ENCODE data around the gene ENDOG. TPM values are rescaled to one million over a fixed set of nuclear protein-coding genes. Genes with fewer than 3 reads are reported as not detected.

Gene ENDOG
- total RNA-seq, 2 donors from 2014 or later: 33.6 to 74.4 TPM

- Histone ChIP-seq H3K4me1 (peaks cover 0 to 18% of the 10 kb centered on the region in 2 donors), H3K4me3 (no peak overlapping the region), H3K9me3 (no peaks in the 10 kb centered on the region), H3K27ac (no peak overlapping the region), H3K36me3 (peaks cover 36% of the 10 kb centered on the region), H3K27me3 (no peaks in the 10 kb centered on the region)
- DNase-seq (ENCODE audit: low spot score): no peak
- no peak for TF ChIP-seq CTCF (IDR thresholded peaks at IDR 0.05)
Measured at GRCh38 chr9:128822407-128823042, 4.2 kb downstream of the ENDOG start.

GRCh38 chr9:128823362-128823902 is 5.1 kb downstream of the ENDOG start:
- no peaks in the 10 kb centered on the region for H3K27me3 ChIP-seq
- peaks cover 36% of the 10 kb centered on the region for H3K36me3 ChIP-seq
- no peaks in the 10 kb centered on the region for H3K9me3 ChIP-seq
- no peak for TF ChIP-seq CTCF (IDR thresholded peaks at IDR 0.05)
- no peak overlapping the region for H3K4me3 ChIP-seq
- peaks cover 0 to 19% of the 10 kb centered on the region in 2 donors for H3K4me1 ChIP-seq
- no peak for DNase-seq (ENCODE audit: low spot score)
- no peak overlapping the region for H3K27ac ChIP-seq

GRCh38 chr9:128823903-128824406 is 5.7 kb downstream of the ENDOG start:
- no peaks in the 10 kb centered on the region for H3K27me3 ChIP-seq
- H3K36me3 ChIP-seq: peaks cover 36% of the 10 kb centered on the region
- TF ChIP-seq CTCF (IDR thresholded peaks at IDR 0.05): no peak
- no peak overlapping the region for H3K27ac ChIP-seq
- peaks cover 0 to 22% of the 10 kb centered on the region in 2 donors for H3K4me1 ChIP-seq
- no peaks in the 10 kb centered on the region for H3K9me3 ChIP-seq
- H3K4me3 ChIP-seq: no peak overlapping the region
- no peak for DNase-seq (ENCODE audit: low spot score)

GRCh38 chr9:128824911-128825310 is 6.6 kb downstream of the ENDOG start:
- H3K27me3 ChIP-seq: no peaks in the 10 kb centered on the region
- no peak for DNase-seq (ENCODE audit: low spot score)
- peaks cover 36% of the 10 kb centered on the region for H3K36me3 ChIP-seq
- TF ChIP-seq CTCF (IDR thresholded peaks at IDR 0.05): no peak
- no peak overlapping the region for H3K4me3 ChIP-seq
- peaks cover 0 to 18% of the 10 kb centered on the region in 2 donors for H3K4me1 ChIP-seq
- H3K27ac ChIP-seq: no peak overlapping the region
- H3K9me3 ChIP-seq: no peaks in the 10 kb centered on the region

GRCh38 chr9:128825923-128826700 is 7.8 kb downstream of the ENDOG start:
- TF ChIP-seq CTCF (IDR thresholded peaks at IDR 0.05): no peak
- no peak overlapping the region for H3K4me3 ChIP-seq
- peaks cover 36% of the 10 kb centered on the region for H3K36me3 ChIP-seq
- no peaks in the 10 kb centered on the region for H3K9me3 ChIP-seq
- peaks cover 0 to 16% of the 10 kb centered on the region in 2 donors for H3K4me1 ChIP-seq
- no peak for DNase-seq (ENCODE audit: low spot score)
- H3K27me3 ChIP-seq: no peaks in the 10 kb centered on the region
- H3K27ac ChIP-seq: no peak overlapping the region
